Transverse colon (tissue), 4 donors: ENCODE results near the gene U2AF1.
"Not testable (repeated sequence)": the region's sequence is repeated elsewhere in the genome, so short reads cannot be mapped to it uniquely, and the experiment has no call there.

Experiments used
- CTCF ChIP-seq, 5 experiments: fragments of 200-600 bp in 3 of 5; fragments of 450-650 bp in 2 of 5; sonication (generic) in 3 of 5; IDR thresholded peaks; 1 replicate in 2 of 5; 2 replicates in 3 of 5; pipeline ENCODE4 v1.5.1; 2016 to 2017; ENCODE audit warnings: antibody characterized with exemption in 5 of 5, inconsistent platforms in 3 of 5, mild to moderate bottlenecking in 2 of 5, moderate library complexity in 1 of 5
- EP300 ChIP-seq: sonication (generic); formaldehyde crosslinking; IDR thresholded peaks from one replicate; pipeline ENCODE4 v1.6.1; 2017; ENCODE audit warnings: antibody characterized with exemption, low read depth
- POLR2AphosphoS5 ChIP-seq, 3 donors: sonication (generic); formaldehyde crosslinking; IDR thresholded peaks; one replicate each; pipeline ENCODE4 v1.6.1; 2016; ENCODE audit warnings: antibody characterized with exemption in 3 of 3

GRCh38 chr21:43076023-43076637 lies 31.2 kb downstream of the U2AF1 start:
- not testable (repeated sequence) for TF ChIP-seq POLR2AphosphoS5 (IDR thresholded peaks at IDR 0.05); CTCF (IDR thresholded peaks at IDR 0.05); EP300
